Neural cell (in vitro differentiated cells): ENCODE results near the gene TPCN1. TPM values are rescaled to one million over a fixed set of nuclear protein-coding genes. Genes with fewer than 3 reads are reported as not detected.

Experiments used
- H2AFZ ChIP-seq: fragments of 200-600, 300-800 bp; sonication (generic), shearing (Covaris generic); 2 replicates; pipeline ENCODE4 v1.6.0; 2014; ENCODE audit warnings: low read depth, mild to moderate bottlenecking, antibody characterized with exemption, low read length, moderate library complexity
- H3F3A ChIP-seq: fragments of 200-600 bp; shearing (Covaris generic); 2 replicates; pipeline ENCODE4 v1.6.1; 2016; ENCODE audit warnings: mild to moderate bottlenecking, moderate library complexity, mixed read lengths, antibody characterized with exemption, low read length; ENCODE audit not compliant: insufficient read depth, poor library complexity, severe bottlenecking
- H3K27ac ChIP-seq: fragments of 200-600, 300-800 bp; sonication (generic), shearing (Covaris generic); 2 replicates; pipeline ENCODE4 v1.5.1; 2014; ENCODE audit warnings: mild to moderate bottlenecking, low read length, moderate library complexity
- H3K27me3 ChIP-seq: fragments of 300-800, 200-600 bp; sonication (generic), shearing (Covaris generic); 2 replicates; pipeline ENCODE4 v1.6.0; 2014; ENCODE audit warnings: mild to moderate bottlenecking, low read depth, low read length, moderate library complexity; ENCODE audit not compliant: insufficient read depth
- H3K36me3 ChIP-seq: fragments of 300-800, 200-600 bp; sonication (generic), shearing (Covaris generic); 2 replicates; pipeline ENCODE4 v1.5.1; 2014; ENCODE audit warnings: mild to moderate bottlenecking, antibody characterized with exemption, low read length, moderate library complexity; ENCODE audit not compliant: insufficient read depth
- H3K4me2 ChIP-seq: fragments of 300-800, 200-600 bp; sonication (generic), shearing (Covaris generic); 2 replicates; pipeline ENCODE4 v1.6.0; 2014; ENCODE audit warnings: mild to moderate bottlenecking, low read length
- H3K4me3 ChIP-seq: fragments of 300-800, 200-600 bp; sonication (generic), shearing (Covaris generic); 2 replicates; pipeline ENCODE4 v1.5.1; 2014; ENCODE audit warnings: mild to moderate bottlenecking, low read length, moderate library complexity
- H3K79me2 ChIP-seq: fragments of 200-600 bp; shearing (Covaris generic); replicated peaks from 2 replicates; pipeline ENCODE4 v1.6.0; 2014; ENCODE audit warnings: mild to moderate bottlenecking, low read length, moderate library complexity; ENCODE audit not compliant: insufficient read depth
- H3K9ac ChIP-seq: fragments of 300-800, 200-600 bp; sonication (generic), shearing (Covaris generic); 2 replicates; pipeline ENCODE4 v1.6.1; 2016; ENCODE audit warnings: mild to moderate bottlenecking, low read length, mixed read lengths
- H3K9me2 ChIP-seq: fragments of 200-600 bp; shearing (Covaris generic); 2 replicates; pipeline ENCODE4 v1.6.1; 2016; ENCODE audit warnings: mild to moderate bottlenecking, low read length, mixed read lengths; ENCODE audit not compliant: insufficient read depth
- H3K9me3 ChIP-seq: fragments of 200-600, 300-800 bp; sonication (generic), shearing (Covaris generic); 2 replicates; pipeline ENCODE4 v1.6.1; 2016; ENCODE audit warnings: mild to moderate bottlenecking, mixed run types, low read length, moderate library complexity, mixed read lengths
- H4K20me1 ChIP-seq: fragments of 200-600 bp; shearing (Covaris generic); 2 replicates; pipeline ENCODE4 v1.6.1; 2016; ENCODE audit warnings: mild to moderate bottlenecking, mixed run types; ENCODE audit not compliant: insufficient read depth
- EP300 ChIP-seq: fragments of 450-650 bp; conservative IDR thresholded peaks from 2 replicates; pipeline ENCODE4 v1.6.1; 2014; ENCODE audit warnings: antibody characterized with exemption, mild to moderate bottlenecking, moderate library complexity; ENCODE audit not compliant: poor library complexity, severe bottlenecking
- EZH2 ChIP-seq: fragments of 200-600, 300-800 bp; shearing (Covaris generic), sonication (generic); IDR thresholded peaks from 2 replicates; pipeline ENCODE4 v1.6.1; 2014; ENCODE audit warnings: antibody characterized with exemption, low read length, borderline replicate concordance, mild to moderate bottlenecking; ENCODE audit not compliant: insufficient read depth, poor library complexity, severe bottlenecking
- MXI1 ChIP-seq: fragments of 450-650 bp; conservative IDR thresholded peaks from 2 replicates; pipeline ENCODE4 v1.6.1; 2014; ENCODE audit warnings: antibody characterized with exemption, mild to moderate bottlenecking; ENCODE audit not compliant: poor library complexity, severe bottlenecking
- POLR2AphosphoS5 ChIP-seq: IDR thresholded peaks from 2 replicates; pipeline ENCODE4 v1.6.1; 2012
- RAD21 ChIP-seq: fragments of 450-650 bp; conservative IDR thresholded peaks from 2 replicates; pipeline ENCODE4 v1.6.1; 2014; ENCODE audit warnings: antibody characterized with exemption, mild to moderate bottlenecking, moderate library complexity
- SMC3 ChIP-seq: fragments of 450-650 bp; conservative IDR thresholded peaks from 2 replicates; pipeline ENCODE4 v1.6.1; 2014; ENCODE audit warnings: antibody characterized with exemption, mild to moderate bottlenecking, moderate library complexity; ENCODE audit not compliant: poor library complexity
- TAF1 ChIP-seq: IDR thresholded peaks from 2 replicates; pipeline ENCODE4 v1.6.1; 2012; ENCODE audit warnings: low read depth
- polyA plus RNA-seq: library from polyadenylated mRNA; depleted of rRNA; stranded (reverse); fragments of >200 nt; gene quantifications from 2 replicates; pipeline ENCODE4 v1.2.3, GENCODE V29; 2014
- TF ChIP-seq, protein P1 (sequence below): fragments of 450-650 bp; IDR thresholded peaks from 2 replicates; pipeline ENCODE4 v1.5.1; 2014; ENCODE audit warnings: antibody characterized with exemption, mild to moderate bottlenecking, moderate library complexity; ENCODE audit not compliant: poor library complexity, severe bottlenecking
- TF ChIP-seq, protein P2 (sequence below): IDR thresholded peaks from 2 replicates; pipeline ENCODE4 v1.6.1; 2012; ENCODE audit warnings: borderline replicate concordance

Gene TPCN1
- polyA plus RNA-seq, 1 donor from 2014 or later, result 4.0 TPM

DNA sequence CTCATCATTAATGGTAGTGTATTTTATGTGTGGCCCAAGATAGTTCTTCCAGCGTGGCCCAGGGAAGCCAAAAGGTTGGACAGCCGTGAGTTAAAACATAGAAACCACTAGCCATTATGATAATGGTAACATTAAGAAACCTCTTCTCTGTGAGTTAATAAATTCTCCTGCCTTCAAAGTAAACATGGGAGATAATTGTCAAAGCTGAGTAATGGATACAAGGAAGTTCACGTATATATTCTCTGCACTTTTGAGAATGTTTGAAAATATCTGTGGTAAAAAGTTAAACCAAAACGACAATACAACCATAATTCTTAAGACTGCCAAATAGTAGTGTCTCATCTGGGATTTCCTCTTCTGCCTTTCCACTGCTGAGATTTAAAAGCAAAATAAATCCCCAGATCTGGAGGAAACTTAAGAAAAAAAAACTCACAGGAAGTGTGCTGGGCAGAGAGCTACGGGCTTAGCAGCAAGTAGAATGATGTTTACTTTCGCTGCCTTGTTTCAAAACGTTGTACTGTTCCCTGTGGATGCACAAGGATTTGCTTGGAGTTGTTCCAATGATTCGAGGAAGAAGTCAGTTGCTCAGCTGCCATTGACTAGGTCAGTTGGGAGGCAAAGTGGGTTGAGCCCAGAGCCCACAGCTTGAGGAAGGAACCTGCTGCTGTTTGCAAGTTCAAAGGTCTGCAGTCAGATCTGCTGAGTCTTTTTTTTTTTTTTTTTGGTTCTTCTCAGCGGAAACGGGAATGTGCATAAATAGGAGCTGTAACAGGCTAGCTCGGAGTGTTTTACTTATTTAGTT is 1.7 kb downstream of the TPCN1 start:
- Histone ChIP-seq H4K20me1 (no peaks in the 10 kb centered on the region), H3F3A (no peaks in the 10 kb centered on the region), H3K27ac (no peak overlapping the region), H3K4me2 (no peak overlapping the region), H3K9me3 (no peaks in the 10 kb centered on the region), H3K27me3 (no peaks in the 10 kb centered on the region), H3K36me3 (no peaks in the 10 kb centered on the region), H3K79me2 (no peaks in the 10 kb centered on the region), H3K9me2 (no peaks in the 10 kb centered on the region), H3K9ac (no peak overlapping the region), H3K4me3 (no peak overlapping the region), H2AFZ (no peak overlapping the region)
- TF ChIP-seq RAD21 (no peak), SMC3 (no peak), MXI1 (no peak), EZH2 (no peak), EP300 (no peak), TAF1 (no peak), POLR2AphosphoS5 (no peak)
- TF ChIP-seq, protein P1, sequence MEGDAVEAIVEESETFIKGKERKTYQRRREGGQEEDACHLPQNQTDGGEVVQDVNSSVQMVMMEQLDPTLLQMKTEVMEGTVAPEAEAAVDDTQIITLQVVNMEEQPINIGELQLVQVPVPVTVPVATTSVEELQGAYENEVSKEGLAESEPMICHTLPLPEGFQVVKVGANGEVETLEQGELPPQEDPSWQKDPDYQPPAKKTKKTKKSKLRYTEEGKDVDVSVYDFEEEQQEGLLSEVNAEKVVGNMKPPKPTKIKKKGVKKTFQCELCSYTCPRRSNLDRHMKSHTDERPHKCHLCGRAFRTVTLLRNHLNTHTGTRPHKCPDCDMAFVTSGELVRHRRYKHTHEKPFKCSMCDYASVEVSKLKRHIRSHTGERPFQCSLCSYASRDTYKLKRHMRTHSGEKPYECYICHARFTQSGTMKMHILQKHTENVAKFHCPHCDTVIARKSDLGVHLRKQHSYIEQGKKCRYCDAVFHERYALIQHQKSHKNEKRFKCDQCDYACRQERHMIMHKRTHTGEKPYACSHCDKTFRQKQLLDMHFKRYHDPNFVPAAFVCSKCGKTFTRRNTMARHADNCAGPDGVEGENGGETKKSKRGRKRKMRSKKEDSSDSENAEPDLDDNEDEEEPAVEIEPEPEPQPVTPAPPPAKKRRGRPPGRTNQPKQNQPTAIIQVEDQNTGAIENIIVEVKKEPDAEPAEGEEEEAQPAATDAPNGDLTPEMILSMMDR, result no peak
- TF ChIP-seq, protein P2, sequence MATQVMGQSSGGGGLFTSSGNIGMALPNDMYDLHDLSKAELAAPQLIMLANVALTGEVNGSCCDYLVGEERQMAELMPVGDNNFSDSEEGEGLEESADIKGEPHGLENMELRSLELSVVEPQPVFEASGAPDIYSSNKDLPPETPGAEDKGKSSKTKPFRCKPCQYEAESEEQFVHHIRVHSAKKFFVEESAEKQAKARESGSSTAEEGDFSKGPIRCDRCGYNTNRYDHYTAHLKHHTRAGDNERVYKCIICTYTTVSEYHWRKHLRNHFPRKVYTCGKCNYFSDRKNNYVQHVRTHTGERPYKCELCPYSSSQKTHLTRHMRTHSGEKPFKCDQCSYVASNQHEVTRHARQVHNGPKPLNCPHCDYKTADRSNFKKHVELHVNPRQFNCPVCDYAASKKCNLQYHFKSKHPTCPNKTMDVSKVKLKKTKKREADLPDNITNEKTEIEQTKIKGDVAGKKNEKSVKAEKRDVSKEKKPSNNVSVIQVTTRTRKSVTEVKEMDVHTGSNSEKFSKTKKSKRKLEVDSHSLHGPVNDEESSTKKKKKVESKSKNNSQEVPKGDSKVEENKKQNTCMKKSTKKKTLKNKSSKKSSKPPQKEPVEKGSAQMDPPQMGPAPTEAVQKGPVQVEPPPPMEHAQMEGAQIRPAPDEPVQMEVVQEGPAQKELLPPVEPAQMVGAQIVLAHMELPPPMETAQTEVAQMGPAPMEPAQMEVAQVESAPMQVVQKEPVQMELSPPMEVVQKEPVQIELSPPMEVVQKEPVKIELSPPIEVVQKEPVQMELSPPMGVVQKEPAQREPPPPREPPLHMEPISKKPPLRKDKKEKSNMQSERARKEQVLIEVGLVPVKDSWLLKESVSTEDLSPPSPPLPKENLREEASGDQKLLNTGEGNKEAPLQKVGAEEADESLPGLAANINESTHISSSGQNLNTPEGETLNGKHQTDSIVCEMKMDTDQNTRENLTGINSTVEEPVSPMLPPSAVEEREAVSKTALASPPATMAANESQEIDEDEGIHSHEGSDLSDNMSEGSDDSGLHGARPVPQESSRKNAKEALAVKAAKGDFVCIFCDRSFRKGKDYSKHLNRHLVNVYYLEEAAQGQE, result no peak

DNA sequence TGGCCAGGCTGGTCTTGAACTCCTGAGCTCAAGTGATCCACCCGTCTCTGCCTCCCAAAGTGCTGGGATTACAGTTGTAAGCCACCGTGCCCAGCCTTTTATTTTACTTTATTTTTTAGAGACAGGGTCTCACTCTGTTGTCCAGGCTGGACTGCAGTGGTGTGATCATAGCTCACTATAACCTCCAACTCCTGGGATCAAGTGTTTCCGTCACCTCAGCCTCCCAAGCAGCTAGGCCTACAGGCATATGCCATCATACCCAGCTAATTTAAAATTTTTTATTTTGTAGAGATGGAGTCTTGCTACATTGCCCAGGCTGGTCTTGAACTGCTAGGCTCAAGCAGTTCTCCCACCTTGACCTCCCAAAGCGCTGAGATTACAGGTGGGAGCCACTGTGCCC is 3.7 kb downstream of the TPCN1 start:
- no peaks in the 10 kb centered on the region for H4K20me1 ChIP-seq
- no peak overlapping the region for H3K9ac ChIP-seq
- H3K27ac ChIP-seq, result no peak overlapping the region
- TF ChIP-seq TAF1 (no peak), EP300 (no peak), EZH2 (no peak), RAD21 (no peak), SMC3 (no peak), POLR2AphosphoS5 (no peak), MXI1 (no peak)
- TF ChIP-seq, protein P1, result no peak
- TF ChIP-seq, protein P2, result no peak
- H3K9me2 ChIP-seq, result no peaks in the 10 kb centered on the region
- H3K4me2 ChIP-seq, result no peak overlapping the region
- no peaks in the 10 kb centered on the region for H3K79me2 ChIP-seq
- H3K4me3 ChIP-seq, result no peak overlapping the region
- no peak overlapping the region for H2AFZ ChIP-seq
- no peaks in the 10 kb centered on the region for H3K9me3 ChIP-seq
- no peaks in the 10 kb centered on the region for H3K27me3 ChIP-seq
- H3K36me3 ChIP-seq, result no peaks in the 10 kb centered on the region
- H3F3A ChIP-seq, result no peaks in the 10 kb centered on the region
